HCT116 (cell line): Measurements from ENCODE around the gene ZNF593. TPM values are rescaled to one million over a fixed set of nuclear protein-coding genes. Genes with fewer than 3 reads are reported as not detected.

Source experiments
- ATAC-seq: fragments of 200-7000 bp; cut with Tn5 transposase; 2 replicates; pipeline ENCODE4 v1.9.1; 2020; ENCODE audit warnings: mild to moderate bottlenecking, moderate library complexity
- BruUV-seq: library from RNA; stranded (reverse); fragments of 400-500 nt; replicated peaks from 2 replicates; lab custom pipeline; 2021; lab: Mats Ljungman, UMichigan
- CTCF ChIA-PET: fragments of 300-600 bp; sonication (Branson Sonifier 250); formaldehyde crosslinking; loops from one replicate; lab custom pipeline; 2021; ENCODE audit warnings: antibody characterized with exemption; lab: Charles Lee
- POLR2A ChIA-PET: fragments of 300-600, 350-600 bp; sonication (Branson Sonifier 250); formaldehyde crosslinking; loops from one replicate; lab custom pipeline; 2021; ENCODE audit warnings: antibody characterized with exemption; lab: Charles Lee
- RAD21 ChIA-PET, 2 experiments: fragments of 300-600 bp; sonication (Branson Sonifier 250); formaldehyde crosslinking; loops; one replicate each; lab custom pipeline; 2023; ENCODE audit warnings: low total read pairs in 2 of 2; ENCODE audit not compliant: uncharacterized antibody in 2 of 2, unreplicated experiment in 2 of 2, low non-redundant PET in 1 of 2; lab: Charles Lee
- DNase-seq: peaks from one replicate; pipeline ENCODE4 v3.0.0-alpha.2; 2010; ENCODE audit warnings: low read depth, low spot score
- H2AFZ ChIP-seq: fragments of 200-600 bp; shearing (Covaris generic), sonication (generic); 2 replicates; pipeline ENCODE4 v1.6.1; 2017; ENCODE audit warnings: low read depth, mixed run types, mixed read lengths, antibody characterized with exemption, low read length; ENCODE audit not compliant: poor library complexity, severe bottlenecking
- H3K27ac ChIP-seq: 2 replicates; pipeline ENCODE4 v1.5.1; 2012; ENCODE audit warnings: low read depth, low read length
- H3K27me3 ChIP-seq: fragments of 200-600 bp; sonication (generic); 2 replicates; pipeline ENCODE4 v1.6.1; 2016; ENCODE audit warnings: mixed run types, low read length, mixed read lengths; ENCODE audit not compliant: insufficient read depth
- H3K36me3 ChIP-seq, 2 experiments: fragments of 200-500 bp in 1 of 2; fragments of 200-600 bp in 1 of 2; sonication (Bioruptor generic) in 1 of 2; sonication (generic) in 1 of 2; 2 replicates each; pipeline versions ENCODE4 v1.5.1 to v1.6.1; 2014 to 2016; ENCODE audit warnings: low read length in 2 of 2, inconsistent platforms in 1 of 2, mixed read lengths in 1 of 2, mixed run types in 1 of 2; ENCODE audit not compliant: insufficient read depth in 2 of 2, control insufficient read depth in 1 of 2
- H3K4me1 ChIP-seq, 2 experiments: fragments of 200-600 bp in 1 of 2; sonication (generic) in 1 of 2; 2 replicates each; pipeline versions ENCODE4 v1.5.1 to v1.6.1; 2012 to 2017; ENCODE audit warnings: low read length in 2 of 2, inconsistent platforms in 1 of 2, mild to moderate bottlenecking in 1 of 2, mixed read lengths in 1 of 2, mixed run types in 1 of 2, moderate library complexity in 1 of 2; ENCODE audit not compliant: insufficient read depth in 2 of 2, control insufficient read depth in 1 of 2
- H3K4me2 ChIP-seq: fragments of 200-600 bp; sonication (generic); 2 replicates; pipeline ENCODE4 v1.6.1; 2017; ENCODE audit warnings: mixed run types, low read length, mixed read lengths
- H3K4me3 ChIP-seq, 2 experiments: fragments of 200-600 bp in 1 of 2; sonication (generic) in 1 of 2; replicated peaks in 1 of 2; 2 replicates each; pipeline ENCODE4 v1.5.1; 2011 to 2016; ENCODE audit warnings: low read length in 2 of 2, control low read depth in 1 of 2, low read depth in 1 of 2, mild to moderate bottlenecking in 1 of 2, mixed read lengths in 1 of 2, mixed run types in 1 of 2
- H3K79me2 ChIP-seq: fragments of 200-600 bp; sonication (generic); 2 replicates; pipeline ENCODE4 v1.6.1; 2017; ENCODE audit warnings: mild to moderate bottlenecking, mixed run types, low read length, moderate library complexity, mixed read lengths; ENCODE audit not compliant: insufficient read depth
- H3K9ac ChIP-seq: fragments of 200-600 bp; sonication (generic); 2 replicates; pipeline ENCODE4 v1.6.1; 2016; ENCODE audit warnings: low read length, mixed read lengths
- H3K9me2 ChIP-seq: fragments of 200-600 bp; sonication (generic), shearing (Covaris generic); 2 replicates; pipeline ENCODE4 v1.6.1; 2017; ENCODE audit warnings: mixed run types, mild to moderate bottlenecking, moderate library complexity; ENCODE audit not compliant: insufficient read depth
- H3K9me3 ChIP-seq, 2 experiments: fragments of 200-500 bp in 1 of 2; fragments of 200-600 bp in 1 of 2; sonication (Bioruptor generic) in 1 of 2; sonication (generic) in 1 of 2; 2 replicates each; pipeline ENCODE4 v1.6.1; 2014 to 2017; ENCODE audit warnings: low read length in 2 of 2, mixed read lengths in 2 of 2, inconsistent platforms in 1 of 2, low read depth in 1 of 2, mild to moderate bottlenecking in 1 of 2, mixed run types in 1 of 2, moderate library complexity in 1 of 2; ENCODE audit not compliant: control insufficient read depth in 1 of 2, insufficient read depth in 1 of 2
- H4K20me1 ChIP-seq: fragments of 200-600 bp; sonication (generic), shearing (Covaris generic); 2 replicates; pipeline ENCODE4 v1.6.1; 2017; ENCODE audit warnings: mixed run types, mild to moderate bottlenecking, moderate library complexity; ENCODE audit not compliant: insufficient read depth
- EGR1 ChIP-seq: IDR thresholded peaks from 2 replicates; pipeline ENCODE4 v1.6.1; 2012; ENCODE audit warnings: low read depth
- ELF1 ChIP-seq: IDR thresholded peaks from 2 replicates; pipeline ENCODE4 v1.6.1; 2012; ENCODE audit warnings: low read depth, borderline replicate concordance
- EZH2 ChIP-seq: fragments of 200-600 bp; sonication (generic); IDR thresholded peaks from 2 replicates; pipeline ENCODE4 v1.6.1; 2017; ENCODE audit warnings: antibody characterized with exemption, mixed run types
- EZH2phosphoT487 ChIP-seq: fragments of 200-600 bp; IDR thresholded peaks from 2 replicates; pipeline ENCODE4 v1.6.1; 2018; ENCODE audit warnings: antibody characterized with exemption, borderline replicate concordance
- POLR2AphosphoS5 ChIP-seq: IDR thresholded peaks from 2 replicates; pipeline ENCODE4 v1.6.1; 2011; ENCODE audit warnings: mild to moderate bottlenecking, low read depth, low read length, moderate library complexity
- RAD21 ChIP-seq: IDR thresholded peaks from 2 replicates; pipeline ENCODE4 v1.6.1; 2012; ENCODE audit warnings: low read depth, mild to moderate bottlenecking
- SP1 ChIP-seq: IDR thresholded peaks from 2 replicates; pipeline ENCODE4 v1.6.1; 2012; ENCODE audit warnings: low read depth
- TCF7L2 ChIP-seq: IDR thresholded peaks from 2 replicates; pipeline ENCODE4 v1.7.0; 2011; ENCODE audit warnings: borderline replicate concordance, inconsistent platforms; ENCODE audit not compliant: insufficient read depth, insufficient read length; ENCODE audit errors: extremely low read depth
- YY1 ChIP-seq: IDR thresholded peaks from 2 replicates; pipeline ENCODE4 v1.6.1; 2011; ENCODE audit warnings: low read length, low read depth, moderate library complexity, mild to moderate bottlenecking; ENCODE audit not compliant: insufficient replicate concordance; ENCODE audit errors: extremely low read depth
- ZFX ChIP-seq: fragments of 450-650 bp; IDR thresholded peaks from 2 replicates; pipeline ENCODE4 v1.6.1; 2017
- intact Hi-C: fragments of 100-400 bp; cut with micrococcal nuclease; formaldehyde crosslinking; loops from 2 replicates; pipeline ENCODE4 v1.10.0; 2022
- total RNA-seq: library from RNA; stranded (reverse); gene quantifications from one replicate; pipeline ENCODE4 v1.2.1, GENCODE V29; 2021; ENCODE audit not compliant: unreplicated experiment
- TF ChIP-seq, protein P1 (sequence below), 3 experiments: fragments of 200-600 bp in 1 of 3; sonication (generic) in 1 of 3; IDR thresholded peaks in 2 of 3; conservative IDR thresholded peaks in 1 of 3; 2 replicates each; pipeline ENCODE4 v1.5.1; 2012 to 2017; ENCODE audit warnings: low read depth in 2 of 3, low read length in 2 of 3, antibody characterized with exemption in 1 of 3, borderline replicate concordance in 1 of 3, control low read depth in 1 of 3, mild to moderate bottlenecking in 1 of 3, mixed read lengths in 1 of 3, mixed run types in 1 of 3, moderate library complexity in 1 of 3; ENCODE audit not compliant: insufficient read depth in 1 of 3

Gene ZNF593
- total RNA-seq, 1 experiment from 2014 or later, result 62.4 TPM

DNA sequence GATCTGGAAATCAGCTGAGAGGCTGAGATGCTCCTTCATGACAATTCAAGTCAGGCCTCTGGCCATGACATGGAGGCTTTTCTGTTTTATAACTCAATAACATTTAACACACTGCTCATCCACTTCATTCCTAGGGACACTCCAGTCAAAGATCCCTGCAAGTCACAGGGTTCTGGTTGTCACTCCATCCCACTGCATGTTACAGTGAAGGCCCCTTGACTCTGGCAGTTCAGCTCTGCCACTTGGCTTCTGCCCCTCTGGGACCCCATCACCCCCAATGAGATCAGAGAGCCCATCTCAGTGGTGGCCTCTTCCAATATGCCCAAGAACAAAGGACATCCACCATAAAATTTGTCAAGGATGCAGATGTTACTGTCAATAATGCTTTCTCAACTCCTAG is 20.8 kb upstream of the ZNF593 start:
- TF ChIP-seq EZH2phosphoT487 (no peak), ZFX (no peak), YY1 (no peak), ELF1 (no peak), EGR1 (no peak), RAD21 (no peak), EZH2 (no peak), SP1 (no peak), TCF7L2 (no peak), POLR2AphosphoS5 (no peak)
- TF ChIP-seq, protein P1, sequence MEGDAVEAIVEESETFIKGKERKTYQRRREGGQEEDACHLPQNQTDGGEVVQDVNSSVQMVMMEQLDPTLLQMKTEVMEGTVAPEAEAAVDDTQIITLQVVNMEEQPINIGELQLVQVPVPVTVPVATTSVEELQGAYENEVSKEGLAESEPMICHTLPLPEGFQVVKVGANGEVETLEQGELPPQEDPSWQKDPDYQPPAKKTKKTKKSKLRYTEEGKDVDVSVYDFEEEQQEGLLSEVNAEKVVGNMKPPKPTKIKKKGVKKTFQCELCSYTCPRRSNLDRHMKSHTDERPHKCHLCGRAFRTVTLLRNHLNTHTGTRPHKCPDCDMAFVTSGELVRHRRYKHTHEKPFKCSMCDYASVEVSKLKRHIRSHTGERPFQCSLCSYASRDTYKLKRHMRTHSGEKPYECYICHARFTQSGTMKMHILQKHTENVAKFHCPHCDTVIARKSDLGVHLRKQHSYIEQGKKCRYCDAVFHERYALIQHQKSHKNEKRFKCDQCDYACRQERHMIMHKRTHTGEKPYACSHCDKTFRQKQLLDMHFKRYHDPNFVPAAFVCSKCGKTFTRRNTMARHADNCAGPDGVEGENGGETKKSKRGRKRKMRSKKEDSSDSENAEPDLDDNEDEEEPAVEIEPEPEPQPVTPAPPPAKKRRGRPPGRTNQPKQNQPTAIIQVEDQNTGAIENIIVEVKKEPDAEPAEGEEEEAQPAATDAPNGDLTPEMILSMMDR (IDR thresholded peaks at IDR 0.05 in 2 of 3, conservative IDR thresholded peaks at IDR 0.05 in 1 of 3; ENCODE audit: borderline replicate concordance in 1 of 3, insufficient read depth in 1 of 3, low read depth in 2 of 3, low read length in 2 of 3), result no peak
- H3K4me1 ChIP-seq, result peaks cover 0 to 11% of the 10 kb centered on the region in 2 experiments; a peak in 3 of 4 replicates
- no peaks in the 10 kb centered on the region for H3K36me3 ChIP-seq
- RAD21 ChIA-PET, result no interaction called here
- no peaks in the 10 kb centered on the region for H3K27me3 ChIP-seq
- no peak overlapping the region for H3K4me2 ChIP-seq
- no TSS peak for BruUV-seq
- CTCF ChIA-PET, result interaction anchor here (1.5 kb wide), 1 partner anchor 44 kb away, joined by 3 read pairs; no protein-coding TSS in a partner anchor
- no peaks in the 10 kb centered on the region for H3K9me2 ChIP-seq
- POLR2A ChIA-PET, result no interaction called here
- no peak overlapping the region for H2AFZ ChIP-seq
- no peak for DNase-seq
- H3K9ac ChIP-seq, result no peak overlapping the region
- no peaks in the 10 kb centered on the region for H3K9me3 ChIP-seq
- H3K27ac ChIP-seq, result no peak overlapping the region
- no peaks in the 10 kb centered on the region for H3K79me2 ChIP-seq
- intact Hi-C loops, result loop anchor here (10.0 kb wide), 1 partner anchor 254 kb away; no protein-coding TSS in a partner anchor
- no peaks in the 10 kb centered on the region for H4K20me1 ChIP-seq
- ATAC-seq, result no peak
- H3K4me3 ChIP-seq, result no peak overlapping the region
